Measurements from ENCODE around the gene ZNF90.
"Not testable (repeated sequence)": the region's sequence is repeated elsewhere in the genome, so short reads cannot be mapped to it uniquely, and the experiment has no call there.

ZNF90 gene
- 1.8 to 5.5 (median 2.9) reads per million in 9 experiments for total RNA-seq

DNA sequence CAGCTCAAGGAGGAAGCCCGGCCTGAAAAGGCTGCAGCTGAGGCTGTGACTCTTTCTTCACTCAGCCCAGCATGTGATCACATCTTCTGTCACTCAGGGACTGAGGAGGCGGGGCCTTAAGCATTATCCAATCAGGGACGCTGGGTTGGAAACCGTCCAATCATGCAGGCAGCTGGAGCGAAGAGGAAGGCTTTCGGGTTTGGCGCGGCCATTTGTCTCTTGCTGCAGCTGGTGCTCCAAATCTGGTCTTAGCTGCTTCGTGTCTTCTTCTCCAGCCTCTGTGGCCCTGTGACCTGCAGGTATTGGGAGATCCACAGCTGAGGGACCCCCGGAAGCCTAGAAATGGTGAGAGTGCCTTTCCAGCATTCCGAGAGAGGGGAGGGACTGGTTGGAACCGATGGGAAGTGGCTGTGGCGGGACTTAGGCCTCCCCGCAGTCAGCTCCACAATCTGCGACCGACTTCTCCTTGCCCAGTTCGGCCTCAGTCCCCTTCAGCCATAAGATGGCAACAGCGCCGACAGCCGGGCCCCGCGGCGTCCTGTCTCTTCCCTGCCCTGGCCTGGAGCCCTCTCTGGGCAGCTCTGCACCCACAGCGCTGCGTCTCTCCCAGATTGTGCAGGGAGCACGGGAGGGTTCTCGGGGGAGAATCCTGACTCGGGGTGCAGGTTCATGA is at the start of gene ZNF90:
ZNF90 (plus strand) TSS at position 210 of the 673 bp plus-strand sequence; CDS start at position 343, 133 bp downstream.
- Mint-ChIP-seq H3K27ac (peak within 1 kb of the TSS in 1 of 2 donors; percentile 59), H3K4me1 (ENCODE audit: low read depth in 2 of 2) (peaks cover 11 to 14% of the 10 kb centered on the region in 2 donors), H3K36me3 (ENCODE audit: insufficient read depth) (peaks cover 11% of the 10 kb centered on the region), H3K27me3 (no peaks in the 10 kb centered on the region), H3K9me3 (no peaks in the 10 kb centered on the region), H3K4me3 (peak within 1 kb of the TSS; percentile 84 to 90)
- DNase-seq (peak; percentile 82 to 88 (median 85)), ATAC-seq (replicated peaks) (peak; percentile 99)

DNA sequence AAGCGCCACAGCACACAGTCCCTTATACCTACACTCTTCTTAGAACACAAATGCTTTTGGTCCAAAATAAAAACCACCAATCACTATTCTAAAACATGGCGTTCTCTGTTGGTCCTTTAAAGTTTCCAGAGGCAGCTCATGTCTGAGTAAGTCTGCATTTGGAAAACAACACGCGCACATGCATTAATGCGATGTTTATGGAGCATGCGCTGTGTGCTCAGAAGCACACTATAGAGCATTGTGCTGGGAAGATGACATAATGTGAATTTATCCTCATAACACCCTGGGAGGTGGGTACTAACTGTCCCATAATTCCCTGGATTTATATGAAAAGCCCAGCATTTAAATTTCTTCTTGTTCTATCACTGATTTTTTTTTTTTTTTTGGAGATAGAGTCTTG is 49.2 kb upstream of the ZNF90 start:
- no peak for ATAC-seq (replicated peaks)
- Mint-ChIP-seq H3K27me3 (no peaks in the 10 kb centered on the region), H3K4me3 (no peak overlapping the region), H3K27ac (no peak overlapping the region), H3K9me3 (no peaks in the 10 kb centered on the region), H3K4me1 (ENCODE audit: low read depth in 2 of 2) (peaks cover 3% of the 10 kb centered on the region in 2 donors), H3K36me3 (ENCODE audit: insufficient read depth) (peaks cover 2% of the 10 kb centered on the region)
- no peak for DNase-seq

DNA sequence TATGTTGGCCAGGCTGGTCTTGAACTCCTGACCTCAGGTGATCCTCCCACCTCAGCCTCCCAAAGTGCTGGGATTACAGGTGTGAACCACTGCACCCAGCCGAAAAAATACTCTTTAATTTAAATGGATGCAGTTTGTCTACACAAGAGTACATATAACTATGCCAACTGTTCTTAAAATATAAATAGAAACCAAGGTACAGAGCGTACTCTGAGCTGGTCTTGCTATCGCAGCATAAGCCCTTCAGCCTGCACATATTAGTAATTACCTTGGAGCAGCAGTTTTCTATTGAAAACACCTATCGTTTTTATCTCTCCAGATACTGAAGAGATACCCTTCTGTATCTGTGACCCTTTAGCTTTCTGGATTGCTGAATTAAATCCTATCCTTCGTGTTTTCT is 41.9 kb upstream of the ZNF90 start:
- H3K9me3 Mint-ChIP-seq, result no peaks in the 10 kb centered on the region
- H3K27me3 Mint-ChIP-seq, result no peaks in the 10 kb centered on the region
- DNase-seq (no peak), ATAC-seq (replicated peaks) (no peak)
- no peak overlapping the region for H3K27ac Mint-ChIP-seq
- no peak overlapping the region for H3K4me3 Mint-ChIP-seq
- peaks cover 7% of the 10 kb centered on the region for H3K36me3 Mint-ChIP-seq (ENCODE audit: insufficient read depth)
- H3K4me1 Mint-ChIP-seq (ENCODE audit: low read depth in 2 of 2), result peaks cover 9 to 13% of the 10 kb centered on the region in 2 donors

DNA sequence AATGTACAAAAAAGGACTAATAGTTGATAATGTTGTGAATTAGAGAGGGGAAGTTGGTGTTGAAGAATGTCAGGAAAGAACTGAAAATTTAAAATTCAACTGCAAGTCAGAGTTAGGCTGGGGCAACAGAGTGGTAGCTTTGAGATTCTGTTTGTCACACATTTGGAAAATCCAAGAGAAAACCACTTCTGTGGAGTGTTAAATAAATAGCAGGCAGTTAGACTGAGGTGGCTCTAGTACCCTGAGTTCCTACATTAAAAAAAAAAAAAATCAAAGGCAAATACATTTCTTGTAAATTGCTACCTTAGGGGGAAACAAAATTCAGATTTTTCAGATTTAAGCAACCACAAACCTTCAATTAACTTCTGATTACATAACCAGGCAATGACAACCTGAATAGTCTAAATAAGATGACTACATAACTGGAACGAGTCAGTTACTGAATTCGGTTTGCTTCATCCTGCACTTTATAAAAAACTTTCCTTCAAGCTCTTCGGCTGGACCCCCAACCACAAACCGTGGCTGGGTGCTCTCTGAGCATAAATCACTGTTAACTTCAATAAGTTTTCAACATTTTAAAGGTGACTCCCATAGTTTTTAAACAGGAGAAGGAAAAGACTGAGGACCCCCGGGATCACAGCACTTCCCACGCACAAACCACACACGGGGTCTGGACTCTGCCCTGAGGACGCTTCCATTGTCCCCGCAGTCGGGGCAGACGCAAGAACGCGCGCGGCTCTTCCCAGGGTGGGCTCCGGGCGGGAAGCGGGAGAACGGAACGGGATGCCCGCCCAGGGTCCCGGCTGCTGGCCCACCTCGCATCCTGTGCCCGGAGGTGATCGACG is 39.2 kb upstream of the ZNF90 start:
- no peaks in the 10 kb centered on the region for H3K9me3 Mint-ChIP-seq
- ATAC-seq (replicated peaks) (no peak), DNase-seq (no peak)
- H3K4me3 Mint-ChIP-seq, result peak overlapping the region; percentile 90 to 94
- peaks cover 9% of the 10 kb centered on the region for H3K36me3 Mint-ChIP-seq (ENCODE audit: insufficient read depth)
- H3K27ac Mint-ChIP-seq, result peak overlapping the region; percentile 89 to 97
- peaks cover 6 to 13% of the 10 kb centered on the region in 2 donors for H3K4me1 Mint-ChIP-seq (ENCODE audit: low read depth in 2 of 2)
- H3K27me3 Mint-ChIP-seq, result no peaks in the 10 kb centered on the region

DNA sequence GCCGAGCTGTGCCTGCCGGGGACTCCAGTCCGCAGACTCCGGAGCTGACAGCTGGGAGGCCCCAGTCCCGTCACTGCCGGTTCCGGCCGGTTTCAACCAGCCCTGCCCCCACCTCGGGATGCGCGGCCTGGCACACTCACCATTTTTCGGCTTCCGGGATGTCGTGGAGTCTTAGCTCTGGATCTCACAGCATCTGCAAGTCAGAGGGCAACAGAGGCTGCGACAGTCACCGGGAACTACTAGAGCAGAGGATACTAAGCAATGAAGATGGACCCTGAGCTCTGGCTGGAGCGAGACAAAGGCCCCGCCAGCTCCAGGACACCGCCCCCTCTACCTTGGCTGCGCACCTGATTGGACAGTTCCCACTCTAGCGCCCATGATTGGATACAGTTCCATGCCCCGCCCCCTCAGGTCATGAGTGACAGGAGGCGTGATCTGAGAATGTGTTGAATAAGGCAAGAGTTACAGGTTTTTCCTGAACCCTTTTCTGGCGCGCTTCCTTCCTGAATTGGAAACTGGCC is 38.5 kb upstream of the ZNF90 start, which contains the start of gene ZNF682:
ZNF682 (minus strand) TSS at position 303 of the 521 bp plus-strand sequence; CDS start at position 143, 160 bp downstream.
- H3K4me3 Mint-ChIP-seq, result peak within 1 kb of the TSS; percentile 90 to 94
- H3K27me3 Mint-ChIP-seq, result peaks cover 0 to 5% of the 10 kb centered on the region in 2 donors
- ATAC-seq (replicated peaks) (peak; percentile 98), DNase-seq (peak; percentile 94 to 97 (median 96))
- peaks cover 9% of the 10 kb centered on the region for H3K36me3 Mint-ChIP-seq (ENCODE audit: insufficient read depth)
- H3K9me3 Mint-ChIP-seq, result no peaks in the 10 kb centered on the region
- peaks cover 3 to 13% of the 10 kb centered on the region in 2 donors for H3K4me1 Mint-ChIP-seq (ENCODE audit: low read depth in 2 of 2)
- H3K27ac Mint-ChIP-seq, result peak within 1 kb of the TSS; percentile 89 to 97

DNA sequence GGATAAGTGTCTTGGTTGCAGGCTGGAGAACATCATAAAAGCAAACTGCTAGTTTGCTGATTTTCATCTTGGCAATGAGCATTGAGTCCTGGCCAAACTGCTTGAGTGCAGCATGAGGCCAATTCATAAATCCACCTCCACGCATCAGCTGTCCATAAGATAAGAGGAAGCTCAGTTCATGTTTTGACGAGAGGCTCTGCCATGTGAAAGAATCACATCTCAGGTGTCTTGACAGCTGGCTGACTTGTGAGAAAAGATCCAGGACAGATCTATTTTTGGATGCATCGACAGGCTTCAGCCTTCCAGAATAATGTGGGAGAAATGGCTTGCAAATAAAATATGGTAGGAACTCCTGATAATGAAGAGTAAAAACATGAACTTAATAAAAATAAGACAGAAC is 33.1 kb upstream of the ZNF90 start:
- Mint-ChIP-seq H3K27me3 (peaks cover 0 to 7% of the 10 kb centered on the region in 2 donors), H3K4me3 (no peak overlapping the region), H3K4me1 (ENCODE audit: low read depth in 2 of 2) (no peaks in the 10 kb centered on the region), H3K36me3 (ENCODE audit: insufficient read depth) (peaks cover 4% of the 10 kb centered on the region), H3K9me3 (no peaks in the 10 kb centered on the region), H3K27ac (no peak overlapping the region)
- ATAC-seq (replicated peaks), result no peak
- no peak for DNase-seq

DNA sequence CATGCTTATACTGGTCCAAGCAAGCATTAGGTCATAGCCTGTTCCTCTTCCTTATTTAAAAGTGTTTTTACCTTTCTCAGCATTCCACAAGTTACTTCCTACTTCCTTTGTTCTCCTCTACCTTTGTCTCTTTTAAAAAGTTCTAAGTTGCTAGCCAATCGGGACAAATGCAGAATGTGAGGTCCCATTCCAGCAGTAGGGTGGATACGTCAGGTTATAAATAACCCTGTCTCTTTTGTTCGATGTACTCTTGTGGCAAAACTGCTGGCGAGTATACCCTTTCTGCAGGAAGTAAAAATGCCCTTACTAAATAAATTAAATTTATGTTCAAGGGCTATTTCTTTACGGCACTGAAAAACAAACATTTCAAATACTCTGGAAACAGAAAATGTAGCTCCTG is 32.1 kb upstream of the ZNF90 start:
- H3K9me3 Mint-ChIP-seq; H3K36me3 Mint-ChIP-seq (ENCODE audit: insufficient read depth); H3K27ac Mint-ChIP-seq; ATAC-seq (replicated peaks); H3K4me1 Mint-ChIP-seq (ENCODE audit: low read depth in 2 of 2); H3K4me3 Mint-ChIP-seq; DNase-seq; H3K27me3 Mint-ChIP-seq: not testable (repeated sequence)

DNA sequence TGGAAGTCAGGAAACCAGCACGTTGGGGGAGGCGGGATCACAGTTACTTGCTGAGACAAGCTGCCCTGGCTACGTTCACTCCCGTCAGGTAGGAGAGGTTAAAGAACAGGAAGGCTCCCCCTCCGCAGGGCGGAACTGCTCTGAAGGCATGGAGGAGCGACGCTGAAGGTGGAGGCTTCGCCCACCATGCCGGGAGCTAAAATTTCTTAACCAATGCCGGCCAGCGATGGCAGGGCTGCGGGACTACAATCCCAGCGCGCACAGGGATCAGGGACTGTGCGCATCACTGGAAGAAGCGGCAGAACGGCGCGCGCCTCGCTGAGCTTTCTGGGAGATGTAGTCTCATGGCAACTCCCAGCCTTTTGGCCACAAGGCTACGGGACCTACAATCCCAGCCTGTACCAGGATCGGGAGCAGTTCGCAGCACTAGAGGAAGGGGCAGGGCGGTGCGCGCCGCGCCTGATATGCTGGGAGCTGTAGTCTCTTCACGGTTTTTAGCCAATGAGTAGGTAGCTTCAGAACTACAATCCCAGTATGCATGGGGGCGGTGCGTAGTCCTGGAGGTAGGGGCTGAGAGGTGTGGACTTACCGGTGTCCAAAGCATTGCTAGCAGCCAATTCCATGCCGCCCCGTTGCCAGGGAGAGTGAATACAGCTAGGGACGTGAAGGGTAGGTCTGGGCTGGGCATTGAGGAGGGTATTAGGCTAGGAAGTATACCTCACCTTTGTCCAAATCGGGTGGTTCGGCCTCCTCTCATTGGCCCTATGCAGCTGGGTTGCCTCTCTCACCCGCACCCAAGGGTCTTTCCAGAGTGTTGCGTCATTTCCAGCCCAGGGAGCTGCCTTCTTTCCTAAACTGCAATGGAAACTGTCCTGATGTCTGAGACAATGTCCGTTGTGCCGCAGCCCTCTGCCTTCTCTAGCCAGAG is 25.7 kb upstream of the ZNF90 start:
- Mint-ChIP-seq H3K27me3 (no peaks in the 10 kb centered on the region), H3K9me3 (no peaks in the 10 kb centered on the region), H3K36me3 (ENCODE audit: insufficient read depth) (no peaks in the 10 kb centered on the region), H3K4me1 (ENCODE audit: low read depth in 2 of 2) (peaks cover 6 to 13% of the 10 kb centered on the region in 2 donors), H3K4me3 (peak overlapping the region; percentile 99), H3K27ac (peak overlapping the region; percentile 96)
- ATAC-seq (replicated peaks), result peak; percentile 93
- DNase-seq, result peak; percentile 20 to 31 (median 22)

DNA sequence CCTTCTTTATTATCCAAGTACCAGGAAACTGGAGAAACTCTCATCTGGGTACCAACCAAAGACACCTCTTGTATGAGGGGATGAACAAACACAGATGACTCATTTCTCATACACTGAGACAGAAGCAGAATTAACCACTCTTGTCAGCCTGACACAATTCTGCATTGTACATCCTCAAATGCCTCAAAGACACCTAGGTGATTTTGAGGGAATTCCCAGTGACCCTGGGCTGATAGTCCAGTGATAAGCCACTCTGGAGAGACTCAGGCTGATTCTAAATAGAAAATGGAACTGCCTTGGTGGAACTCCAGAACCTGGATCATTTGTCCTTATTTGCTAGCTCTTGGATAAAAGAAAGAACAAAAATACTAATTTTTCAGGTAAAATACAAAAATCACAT is 19.1 kb upstream of the ZNF90 start:
- not testable (repeated sequence) for H3K36me3 Mint-ChIP-seq (ENCODE audit: insufficient read depth); ATAC-seq (replicated peaks); H3K9me3 Mint-ChIP-seq; DNase-seq; H3K4me3 Mint-ChIP-seq; H3K27ac Mint-ChIP-seq; H3K4me1 Mint-ChIP-seq (ENCODE audit: low read depth in 2 of 2)
- H3K27me3 Mint-ChIP-seq, result peaks cover 9 to 11% of the 10 kb centered on the region in 2 donors

DNA sequence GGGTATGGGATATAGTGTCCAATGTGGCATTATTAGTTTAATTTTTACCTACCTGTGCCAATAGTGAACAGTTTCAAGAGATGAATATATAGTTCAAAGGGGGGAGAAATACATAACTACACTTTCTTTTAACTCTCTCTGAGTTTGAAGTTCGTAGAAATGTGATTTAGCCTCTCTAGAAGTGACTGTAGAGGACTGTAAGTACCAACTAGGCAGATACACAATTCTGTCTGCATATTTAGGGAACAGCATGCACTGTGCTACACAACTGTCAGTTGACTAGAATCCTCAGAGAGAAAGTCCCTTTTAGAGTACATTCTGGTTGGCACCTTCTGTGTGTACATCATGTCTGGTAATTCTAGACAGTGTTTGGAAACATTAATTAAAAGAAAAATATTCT is 17.5 kb upstream of the ZNF90 start:
- no peaks in the 10 kb centered on the region for H3K9me3 Mint-ChIP-seq
- no peaks in the 10 kb centered on the region for H3K4me1 Mint-ChIP-seq (ENCODE audit: low read depth in 2 of 2)
- no peak overlapping the region for H3K4me3 Mint-ChIP-seq
- ATAC-seq (replicated peaks), result no peak
- peaks cover 3% of the 10 kb centered on the region for H3K36me3 Mint-ChIP-seq (ENCODE audit: insufficient read depth)
- no peak overlapping the region for H3K27ac Mint-ChIP-seq
- H3K27me3 Mint-ChIP-seq, result peaks cover 9 to 11% of the 10 kb centered on the region in 2 donors
- no peak for DNase-seq

DNA sequence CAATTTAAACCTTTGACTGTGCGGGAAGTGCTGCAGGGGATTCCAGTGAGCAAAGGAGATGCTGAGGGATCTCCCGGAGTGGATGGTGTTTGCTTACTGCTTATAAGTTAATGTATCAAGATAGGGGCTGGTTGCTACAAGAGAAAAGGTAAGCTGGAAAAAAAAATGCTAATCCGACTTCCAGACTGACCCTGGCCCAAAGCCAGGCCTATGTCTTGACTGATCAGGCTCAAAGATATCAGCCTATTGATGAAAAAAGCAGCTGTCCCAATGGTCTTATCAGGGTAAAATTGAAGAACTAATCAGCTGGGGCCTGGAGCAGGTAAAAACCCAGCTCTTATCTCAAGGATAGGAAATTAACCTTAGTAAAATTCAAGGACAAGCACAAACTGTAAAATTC is 10.9 kb upstream of the ZNF90 start:
- Mint-ChIP-seq H3K9me3 (peaks cover 0 to 2% of the 10 kb centered on the region in 2 donors), H3K36me3 (ENCODE audit: insufficient read depth) (peaks cover 2% of the 10 kb centered on the region), H3K4me3 (no peak overlapping the region), H3K27ac (no peak overlapping the region), H3K27me3 (peaks cover 22 to 50% of the 10 kb centered on the region in 2 donors), H3K4me1 (ENCODE audit: low read depth in 2 of 2) (no peaks in the 10 kb centered on the region)
- ATAC-seq (replicated peaks) (no peak), DNase-seq (no peak)

DNA sequence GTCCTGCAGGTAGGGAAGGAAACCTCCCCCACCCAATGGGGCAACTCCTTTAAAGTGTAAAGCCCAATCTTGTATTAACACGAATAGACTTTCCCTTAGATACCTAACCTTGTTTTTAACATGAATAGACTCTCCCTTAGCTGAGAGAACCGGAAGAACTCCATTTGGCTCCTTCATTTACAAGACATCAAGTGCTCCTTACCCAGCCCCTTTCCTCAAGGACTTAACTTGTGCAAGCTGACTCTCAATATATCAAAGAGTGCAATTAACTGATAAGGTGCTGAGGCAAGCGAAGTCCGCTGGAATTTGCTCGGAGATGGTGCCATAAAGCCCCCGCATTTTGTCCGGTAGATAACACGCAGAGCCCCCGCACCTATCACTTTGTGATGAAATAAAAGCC is 9.9 kb upstream of the ZNF90 start:
- no peaks in the 10 kb centered on the region for H3K4me1 Mint-ChIP-seq (ENCODE audit: low read depth in 2 of 2)
- peaks cover 22 to 51% of the 10 kb centered on the region in 2 donors for H3K27me3 Mint-ChIP-seq
- peaks cover 0 to 2% of the 10 kb centered on the region in 2 donors for H3K9me3 Mint-ChIP-seq
- DNase-seq (no peak), ATAC-seq (replicated peaks) (no peak)
- no peak overlapping the region for H3K4me3 Mint-ChIP-seq
- H3K27ac Mint-ChIP-seq, result no peak overlapping the region
- H3K36me3 Mint-ChIP-seq (ENCODE audit: insufficient read depth), result peaks cover 4% of the 10 kb centered on the region

DNA sequence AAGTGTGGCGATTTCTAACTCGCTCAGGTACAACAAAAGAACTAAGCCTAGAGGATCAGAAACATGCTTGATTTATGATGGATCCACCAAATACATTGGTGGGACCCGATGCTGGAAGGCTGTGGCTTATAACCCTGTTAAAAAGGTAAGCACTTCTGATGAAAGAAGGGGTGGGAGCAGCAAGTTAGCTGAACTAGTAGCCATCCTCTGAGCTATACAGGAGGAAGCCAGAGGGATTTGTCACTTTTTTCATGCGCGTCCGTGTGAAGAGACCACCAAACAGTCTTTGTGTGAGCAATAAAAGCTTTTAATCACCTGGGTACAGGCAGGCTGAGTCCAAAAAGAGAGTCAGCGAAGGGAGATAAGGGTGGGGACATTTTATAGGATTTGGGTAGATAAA is 9.2 kb upstream of the ZNF90 start:
- not testable (repeated sequence) for H3K4me1 Mint-ChIP-seq (ENCODE audit: low read depth in 2 of 2); H3K4me3 Mint-ChIP-seq; H3K27ac Mint-ChIP-seq; ATAC-seq (replicated peaks); H3K9me3 Mint-ChIP-seq; DNase-seq; H3K36me3 Mint-ChIP-seq (ENCODE audit: insufficient read depth)
- peaks cover 22 to 51% of the 10 kb centered on the region in 2 donors for H3K27me3 Mint-ChIP-seq

All from effector memory CD8-positive, alpha-beta T cell (primary cell).